K562 (cell line): Measurements from ENCODE around the gene SEC24B. TPM values are rescaled to one million over a fixed set of nuclear protein-coding genes. Genes with fewer than 3 reads are reported as not detected.

ENCODE experiments used
- GTF2F1 ChIP-seq: IDR thresholded peaks from 2 replicates; pipeline ENCODE4 v1.6.1; 2011; ENCODE audit warnings: low read depth, low read length, improper control_type of control experiment
- HDAC6 ChIP-seq: IDR thresholded peaks from 2 replicates; pipeline ENCODE4 v1.6.1; 2012; ENCODE audit warnings: low read depth, mild to moderate bottlenecking, control low read depth, inconsistent platforms, low read length, moderate library complexity
- HNRNPLL ChIP-seq: fragments of 200-400 bp; formaldehyde crosslinking; IDR thresholded peaks from 2 replicates; pipeline ENCODE4 v1.6.1; 2017; ENCODE audit warnings: low read length, low read depth, mild to moderate bottlenecking; ENCODE audit not compliant: poor library complexity, severe bottlenecking
- RB1 ChIP-seq: fragments of 450-650 bp; IDR thresholded peaks from 2 replicates; pipeline ENCODE4 v1.6.1; 2017; ENCODE audit warnings: low read depth, mild to moderate bottlenecking
- SREBF2 ChIP-seq: sonication (generic); formaldehyde crosslinking; IDR thresholded peaks from 2 replicates; pipeline ENCODE4 v1.4.0; 2020; ENCODE audit warnings: mild to moderate bottlenecking, missing genetic modification reagents
- XRCC5 ChIP-seq: fragments of 200-400 bp; formaldehyde crosslinking; IDR thresholded peaks from 2 replicates; pipeline ENCODE4 v1.6.1; 2017; ENCODE audit warnings: low read depth, mild to moderate bottlenecking, low read length
- ZNF384 ChIP-seq: IDR thresholded peaks from 2 replicates; pipeline ENCODE4 v1.6.1; 2012; ENCODE audit warnings: low read depth, low read length, improper control_type of control experiment
- ZNF75A ChIP-seq: fragments of 450-650 bp; formaldehyde crosslinking; IDR thresholded peaks from 2 replicates; pipeline ENCODE4 v1.4.0; 2020; ENCODE audit warnings: mild to moderate bottlenecking
- ZNF76 ChIP-seq: fragments of 250-450 bp; sonication (Bioruptor Pico); IDR thresholded peaks from 2 replicates; pipeline ENCODE4 v1.4.0; 2020; ENCODE audit warnings: mild to moderate bottlenecking, moderate library complexity, borderline replicate concordance
- polyA plus RNA-seq, 8 experiments: library from polyadenylated mRNA; depleted of rRNA in 4 of 8; stranded (reverse) in 5 of 8; unstranded in 3 of 8; fragments of >200 nt; fragmentation: Nextera tagmentation in 2 of 8; fragmentation: Illumina TruSeq in 1 of 8; extraction: Ambion mirVana in 2 of 8; extraction: Trizol in 1 of 8; gene quantifications; 2 replicates each; pipeline versions ENCODE4 v1.2.1 to v1.2.3, GENCODE V29; 2011 to 2014; ENCODE audit warnings: inconsistent platforms in 1 of 8, missing spikeins in 1 of 8
- total RNA-seq, 7 experiments: library from RNA; depleted of rRNA in 6 of 7; stranded (reverse); fragments of >200 nt in 6 of 7; fragmentation: Illumina TruSeq in 2 of 7; extraction: Trizol in 2 of 7; gene quantifications; 2 replicates each; pipeline versions ENCODE4 v1.2.1 to v1.2.3, GENCODE V29; 2011 to 2021; ENCODE audit warnings: low replicate concordance in 1 of 7
- TF ChIP-seq, protein P1 (sequence below): conservative IDR thresholded peaks from 2 replicates; pipeline ENCODE4 v1.6.1; 2011; ENCODE audit warnings: low read depth, mild to moderate bottlenecking, low read length; ENCODE audit not compliant: control insufficient read depth
- TF ChIP-seq, protein P2 (sequence below): fragments of 450-650 bp; formaldehyde crosslinking; IDR thresholded peaks from 2 replicates; pipeline ENCODE4 v1.4.0; 2020; ENCODE audit warnings: mild to moderate bottlenecking, moderate library complexity
- TF ChIP-seq, protein P3 (sequence below): fragments of 450-650 bp; formaldehyde crosslinking; IDR thresholded peaks from 2 replicates; pipeline ENCODE4 v1.4.0; 2022; ENCODE audit warnings: mild to moderate bottlenecking, moderate library complexity
- TF ChIP-seq, protein P4 (sequence below), 2 experiments: IDR thresholded peaks; 2 replicates each; pipeline ENCODE4 v1.6.1; 2012; ENCODE audit warnings: improper control_type of control experiment in 2 of 2, low read depth in 2 of 2, low read length in 2 of 2, borderline replicate concordance in 1 of 2

Gene SEC24B
- total and polyA plus RNA-seq, 9 of the 15 experiments (the other 6 are each of a cell fraction or from before 2014, with no cell fraction given), result 6.3 to 46.4 (median 17.1) TPM

DNA sequence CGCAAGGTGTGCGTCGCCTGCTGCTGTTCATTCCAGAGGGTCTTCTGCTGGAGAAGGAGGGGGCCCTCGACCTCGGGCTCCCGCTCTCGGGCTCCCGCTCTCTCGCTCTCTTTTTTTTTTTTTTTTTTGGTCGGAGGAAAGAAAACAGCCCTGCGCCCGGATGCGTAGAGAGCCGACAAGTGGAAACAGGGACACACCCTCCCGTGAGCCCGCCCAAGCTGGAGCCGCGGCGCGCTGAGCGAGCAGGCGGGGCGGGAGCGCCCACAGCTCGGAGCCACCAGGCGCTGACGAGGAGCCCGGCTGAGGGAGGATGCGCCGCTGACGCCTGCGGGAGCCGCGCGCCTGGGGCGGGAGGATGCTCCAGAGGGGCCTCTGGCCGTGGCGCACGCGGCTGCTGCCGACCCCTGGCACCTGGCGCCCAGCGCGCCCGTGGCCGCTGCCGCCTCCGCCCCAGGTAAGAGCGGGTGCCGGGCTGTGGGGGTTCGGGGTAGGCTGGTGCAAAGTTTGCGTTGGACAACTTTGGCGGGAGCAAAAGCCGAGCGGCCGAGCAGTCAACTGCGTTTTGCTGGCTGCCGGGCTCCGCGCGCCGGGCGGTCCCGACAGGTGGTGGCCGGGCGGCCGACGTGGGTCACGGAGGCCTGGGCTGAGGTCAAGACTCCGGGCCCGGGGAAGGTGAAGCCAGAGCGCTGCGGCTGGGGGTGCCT is 126.5 kb downstream of the SEC24B start, which contains the start of gene MCUB (continued):
- TF ChIP-seq, protein P1, sequence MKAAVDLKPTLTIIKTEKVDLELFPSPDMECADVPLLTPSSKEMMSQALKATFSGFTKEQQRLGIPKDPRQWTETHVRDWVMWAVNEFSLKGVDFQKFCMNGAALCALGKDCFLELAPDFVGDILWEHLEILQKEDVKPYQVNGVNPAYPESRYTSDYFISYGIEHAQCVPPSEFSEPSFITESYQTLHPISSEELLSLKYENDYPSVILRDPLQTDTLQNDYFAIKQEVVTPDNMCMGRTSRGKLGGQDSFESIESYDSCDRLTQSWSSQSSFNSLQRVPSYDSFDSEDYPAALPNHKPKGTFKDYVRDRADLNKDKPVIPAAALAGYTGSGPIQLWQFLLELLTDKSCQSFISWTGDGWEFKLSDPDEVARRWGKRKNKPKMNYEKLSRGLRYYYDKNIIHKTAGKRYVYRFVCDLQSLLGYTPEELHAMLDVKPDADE, result peak; percentile 51; the same call in 1 of the 2 replicates
- peak; percentile 87 for TF ChIP-seq ZNF384
- peak; percentile 53; the same call in 1 of the 2 replicates for TF ChIP-seq RB1
- TF ChIP-seq GTF2F1, result no peak
- TF ChIP-seq ZNF76 (CRISPR knock-in tag), result no peak
- TF ChIP-seq, protein P2, sequence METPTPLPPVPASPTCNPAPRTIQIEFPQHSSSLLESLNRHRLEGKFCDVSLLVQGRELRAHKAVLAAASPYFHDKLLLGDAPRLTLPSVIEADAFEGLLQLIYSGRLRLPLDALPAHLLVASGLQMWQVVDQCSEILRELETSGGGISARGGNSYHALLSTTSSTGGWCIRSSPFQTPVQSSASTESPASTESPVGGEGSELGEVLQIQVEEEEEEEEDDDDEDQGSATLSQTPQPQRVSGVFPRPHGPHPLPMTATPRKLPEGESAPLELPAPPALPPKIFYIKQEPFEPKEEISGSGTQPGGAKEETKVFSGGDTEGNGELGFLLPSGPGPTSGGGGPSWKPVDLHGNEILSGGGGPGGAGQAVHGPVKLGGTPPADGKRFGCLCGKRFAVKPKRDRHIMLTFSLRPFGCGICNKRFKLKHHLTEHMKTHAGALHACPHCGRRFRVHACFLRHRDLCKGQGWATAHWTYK, result no peak
- no peak for TF ChIP-seq ZNF75A (CRISPR knock-in tag)
- TF ChIP-seq, protein P3, sequence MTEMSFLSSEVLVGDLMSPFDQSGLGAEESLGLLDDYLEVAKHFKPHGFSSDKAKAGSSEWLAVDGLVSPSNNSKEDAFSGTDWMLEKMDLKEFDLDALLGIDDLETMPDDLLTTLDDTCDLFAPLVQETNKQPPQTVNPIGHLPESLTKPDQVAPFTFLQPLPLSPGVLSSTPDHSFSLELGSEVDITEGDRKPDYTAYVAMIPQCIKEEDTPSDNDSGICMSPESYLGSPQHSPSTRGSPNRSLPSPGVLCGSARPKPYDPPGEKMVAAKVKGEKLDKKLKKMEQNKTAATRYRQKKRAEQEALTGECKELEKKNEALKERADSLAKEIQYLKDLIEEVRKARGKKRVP, result no peak
- TF ChIP-seq SREBF2 (CRISPR knock-in tag), result no peak
- TF ChIP-seq, protein P4, sequence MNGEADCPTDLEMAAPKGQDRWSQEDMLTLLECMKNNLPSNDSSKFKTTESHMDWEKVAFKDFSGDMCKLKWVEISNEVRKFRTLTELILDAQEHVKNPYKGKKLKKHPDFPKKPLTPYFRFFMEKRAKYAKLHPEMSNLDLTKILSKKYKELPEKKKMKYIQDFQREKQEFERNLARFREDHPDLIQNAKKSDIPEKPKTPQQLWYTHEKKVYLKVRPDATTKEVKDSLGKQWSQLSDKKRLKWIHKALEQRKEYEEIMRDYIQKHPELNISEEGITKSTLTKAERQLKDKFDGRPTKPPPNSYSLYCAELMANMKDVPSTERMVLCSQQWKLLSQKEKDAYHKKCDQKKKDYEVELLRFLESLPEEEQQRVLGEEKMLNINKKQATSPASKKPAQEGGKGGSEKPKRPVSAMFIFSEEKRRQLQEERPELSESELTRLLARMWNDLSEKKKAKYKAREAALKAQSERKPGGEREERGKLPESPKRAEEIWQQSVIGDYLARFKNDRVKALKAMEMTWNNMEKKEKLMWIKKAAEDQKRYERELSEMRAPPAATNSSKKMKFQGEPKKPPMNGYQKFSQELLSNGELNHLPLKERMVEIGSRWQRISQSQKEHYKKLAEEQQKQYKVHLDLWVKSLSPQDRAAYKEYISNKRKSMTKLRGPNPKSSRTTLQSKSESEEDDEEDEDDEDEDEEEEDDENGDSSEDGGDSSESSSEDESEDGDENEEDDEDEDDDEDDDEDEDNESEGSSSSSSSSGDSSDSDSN (IDR thresholded peaks at IDR 0.05; ENCODE audit: borderline replicate concordance in 1 of 2, low read depth in 2 of 2, low read length in 2 of 2), result peak; percentile 76 to 84; a peak in 3 of 4 replicates
- TF ChIP-seq HNRNPLL, result peak; percentile 81
- TF ChIP-seq XRCC5, result no peak
- TF ChIP-seq HDAC6, result no peak
